Measurements from ENCODE around the gene SLC8B1.

The SLC8B1 gene

GRCh38 chr12:113284751-113285150 is 50.2 kb downstream of the SLC8B1 start:
- DNase-seq, result no peak
- no peak overlapping the region for H3K27ac ChIP-seq (ENCODE audit: insufficient read depth in 1 of 2, low read depth in 1 of 2, low read length in 2 of 2, poor library complexity in 1 of 2, severe bottlenecking in 2 of 2)
- H3K9me3 ChIP-seq (ENCODE audit: control extremely low read depth in 1 of 5, control insufficient read depth in 4 of 5, insufficient read depth in 2 of 5, low read depth in 1 of 5, low read length in 4 of 5), result no peaks in the 10 kb centered on the region
- H3K27me3 ChIP-seq (replicated peaks in 2 of 5; ENCODE audit: control insufficient read depth in 4 of 5, insufficient read depth in 5 of 5, low read length in 4 of 5), result no peaks in the 10 kb centered on the region
- H3K4me1 ChIP-seq (ENCODE audit: control extremely low read depth in 1 of 4, control insufficient read depth in 4 of 4, insufficient read depth in 4 of 4, low read length in 3 of 4), result peaks cover 0 to 11% (median 0%) of the 10 kb centered on the region in 4 experiments
- POLR2A ChIA-PET, result no interaction called here
- CTCF ChIA-PET, result interaction anchor here (1.0 to 1.7 kb wide), 3 partner anchors 27 to 81 kb away, joined by 3 to 4 read pairs (median 4); no protein-coding TSS in a partner anchor
- WGBS (ENCODE audit: insufficient coverage), result 84% methylated on average over 13 of the region's 13 CpGs
- H3K4me3 ChIP-seq (ENCODE audit: control insufficient read depth in 1 of 7, extremely low read depth in 1 of 7, insufficient read depth in 4 of 7, low read depth in 2 of 7, low read length in 6 of 7), result no peak overlapping the region
- peaks cover 0 to 26% (median 15%) of the 10 kb centered on the region in 4 experiments for H3K36me3 ChIP-seq (ENCODE audit: control insufficient read depth in 4 of 4, insufficient read depth in 4 of 4, low read length in 3 of 4)

- Histone ChIP-seq H3K4me1 (ENCODE audit: control extremely low read depth in 1 of 4, control insufficient read depth in 4 of 4, insufficient read depth in 4 of 4, low read length in 3 of 4) (no peaks in the 10 kb centered on the region), H3K4me3 (ENCODE audit: control insufficient read depth in 1 of 7, extremely low read depth in 1 of 7, insufficient read depth in 4 of 7, low read depth in 2 of 7, low read length in 6 of 7) (no peak overlapping the region), H3K36me3 (ENCODE audit: control insufficient read depth in 4 of 4, insufficient read depth in 4 of 4, low read length in 3 of 4) (peaks cover 0 to 33% (median 12%) of the 10 kb centered on the region in 4 experiments), H3K27ac (ENCODE audit: insufficient read depth in 1 of 2, low read depth in 1 of 2, low read length in 2 of 2, poor library complexity in 1 of 2, severe bottlenecking in 2 of 2) (no peak overlapping the region), H3K9me3 (ENCODE audit: control extremely low read depth in 1 of 5, control insufficient read depth in 4 of 5, insufficient read depth in 2 of 5, low read depth in 1 of 5, low read length in 4 of 5) (no peaks in the 10 kb centered on the region), H3K27me3 (replicated peaks in 2 of 5; ENCODE audit: control insufficient read depth in 4 of 5, insufficient read depth in 5 of 5, low read length in 4 of 5) (no peaks in the 10 kb centered on the region)
- ChIA-PET POLR2A (no interaction called here), CTCF (interaction anchor here (1.3 kb wide), 1 partner anchor 21 kb away, joined by 3 read pairs; no protein-coding TSS in a partner anchor)
- WGBS (ENCODE audit: insufficient coverage), result 93% methylated on average over 4 of the region's 5 CpGs
- DNase-seq, result no peak
Observed at GRCh38 chr12:113278633-113279032, 56.3 kb downstream of the SLC8B1 start.

GRCh38 chr12:113278141-113278540 is 56.8 kb downstream of the SLC8B1 start:
- Histone ChIP-seq H3K4me1 (ENCODE audit: control extremely low read depth in 1 of 4, control insufficient read depth in 4 of 4, insufficient read depth in 4 of 4, low read length in 3 of 4) (no peaks in the 10 kb centered on the region), H3K9me3 (ENCODE audit: control extremely low read depth in 1 of 5, control insufficient read depth in 4 of 5, insufficient read depth in 2 of 5, low read depth in 1 of 5, low read length in 4 of 5) (no peaks in the 10 kb centered on the region), H3K4me3 (ENCODE audit: control insufficient read depth in 1 of 7, extremely low read depth in 1 of 7, insufficient read depth in 4 of 7, low read depth in 2 of 7, low read length in 6 of 7) (no peak overlapping the region), H3K36me3 (ENCODE audit: control insufficient read depth in 4 of 4, insufficient read depth in 4 of 4, low read length in 3 of 4) (peaks cover 0 to 38% (median 15%) of the 10 kb centered on the region in 4 experiments), H3K27ac (ENCODE audit: insufficient read depth in 1 of 2, low read depth in 1 of 2, low read length in 2 of 2, poor library complexity in 1 of 2, severe bottlenecking in 2 of 2) (no peak overlapping the region), H3K27me3 (replicated peaks in 2 of 5; ENCODE audit: control insufficient read depth in 4 of 5, insufficient read depth in 5 of 5, low read length in 4 of 5) (no peaks in the 10 kb centered on the region)
- POLR2A ChIA-PET, result no interaction called here
- WGBS (ENCODE audit: insufficient coverage), result 87% methylated on average over 7 of the region's 8 CpGs
- DNase-seq, result no peak
- CTCF ChIA-PET, result interaction anchor here (1.3 kb wide), 1 partner anchor 20 kb away, joined by 3 read pairs; no protein-coding TSS in a partner anchor

GRCh38 chr12:113277511-113277910 is 57.4 kb downstream of the SLC8B1 start:
- Histone ChIP-seq H3K4me1 (ENCODE audit: control extremely low read depth in 1 of 4, control insufficient read depth in 4 of 4, insufficient read depth in 4 of 4, low read length in 3 of 4) (no peaks in the 10 kb centered on the region), H3K27me3 (replicated peaks in 2 of 5; ENCODE audit: control insufficient read depth in 4 of 5, insufficient read depth in 5 of 5, low read length in 4 of 5) (no peaks in the 10 kb centered on the region), H3K9me3 (ENCODE audit: control extremely low read depth in 1 of 5, control insufficient read depth in 4 of 5, insufficient read depth in 2 of 5, low read depth in 1 of 5, low read length in 4 of 5) (no peaks in the 10 kb centered on the region), H3K36me3 (ENCODE audit: control insufficient read depth in 4 of 4, insufficient read depth in 4 of 4, low read length in 3 of 4) (peaks cover 0 to 42% (median 19%) of the 10 kb centered on the region in 4 experiments), H3K27ac (ENCODE audit: insufficient read depth in 1 of 2, low read depth in 1 of 2, low read length in 2 of 2, poor library complexity in 1 of 2, severe bottlenecking in 2 of 2) (no peak overlapping the region), H3K4me3 (ENCODE audit: control insufficient read depth in 1 of 7, extremely low read depth in 1 of 7, insufficient read depth in 4 of 7, low read depth in 2 of 7, low read length in 6 of 7) (no peak overlapping the region)
- ChIA-PET POLR2A (no interaction called here), CTCF (interaction anchor here (1.3 kb wide), 1 partner anchor 20 kb away, joined by 3 read pairs; no protein-coding TSS in a partner anchor)
- DNase-seq, result no peak
- 97% methylated on average over 5 of the region's 5 CpGs for WGBS (ENCODE audit: insufficient coverage)

- CTCF ChIA-PET, result interaction anchor here (1.3 kb wide), 1 partner anchor 19 kb away, joined by 3 read pairs; no protein-coding TSS in a partner anchor
- DNase-seq, result no peak
- H3K27me3 ChIP-seq (replicated peaks in 2 of 5; ENCODE audit: control insufficient read depth in 4 of 5, insufficient read depth in 5 of 5, low read length in 4 of 5), result no peaks in the 10 kb centered on the region
- H3K27ac ChIP-seq (ENCODE audit: insufficient read depth in 1 of 2, low read depth in 1 of 2, low read length in 2 of 2, poor library complexity in 1 of 2, severe bottlenecking in 2 of 2), result no peak overlapping the region
- H3K4me1 ChIP-seq (ENCODE audit: control extremely low read depth in 1 of 4, control insufficient read depth in 4 of 4, insufficient read depth in 4 of 4, low read length in 3 of 4), result peaks cover 0 to 2% (median 1%) of the 10 kb centered on the region in 4 experiments
- POLR2A ChIA-PET, result no interaction called here
- peaks cover 0 to 42% (median 19%) of the 10 kb centered on the region in 4 experiments for H3K36me3 ChIP-seq (ENCODE audit: control insufficient read depth in 4 of 4, insufficient read depth in 4 of 4, low read length in 3 of 4)
- H3K9me3 ChIP-seq (ENCODE audit: control extremely low read depth in 1 of 5, control insufficient read depth in 4 of 5, insufficient read depth in 2 of 5, low read depth in 1 of 5, low read length in 4 of 5), result no peaks in the 10 kb centered on the region
- WGBS (ENCODE audit: insufficient coverage), result 96% methylated on average over 10 of the region's 10 CpGs
- no peak overlapping the region for H3K4me3 ChIP-seq (ENCODE audit: control insufficient read depth in 1 of 7, extremely low read depth in 1 of 7, insufficient read depth in 4 of 7, low read depth in 2 of 7, low read length in 6 of 7)
Observed at GRCh38 chr12:113276946-113277500, 57.9 kb downstream of the SLC8B1 start.

DNA sequence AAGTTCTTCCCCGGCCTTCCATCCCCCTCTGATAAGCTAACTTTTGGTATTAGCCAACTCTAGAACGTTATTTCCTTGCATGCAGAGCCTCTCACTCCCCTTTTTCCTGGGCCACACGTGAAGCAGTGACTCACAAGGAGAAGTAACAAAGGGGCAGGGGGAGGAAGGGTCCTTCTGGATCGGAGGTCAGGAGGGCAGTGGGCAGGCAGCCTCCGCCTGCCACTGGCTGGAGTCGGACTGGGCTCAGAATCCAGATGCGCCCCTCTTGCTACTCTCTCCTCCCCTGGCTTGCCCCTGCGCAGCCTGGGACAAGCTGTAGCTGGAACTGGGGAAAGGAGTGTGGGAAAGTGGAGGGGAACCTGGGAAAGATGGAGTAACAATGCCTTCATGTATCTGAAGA is 58.6 kb downstream of the SLC8B1 start:
- no peaks in the 10 kb centered on the region for H3K27me3 ChIP-seq (replicated peaks in 2 of 5; ENCODE audit: control insufficient read depth in 4 of 5, insufficient read depth in 5 of 5, low read length in 4 of 5)
- peaks cover 0 to 42% (median 19%) of the 10 kb centered on the region in 4 experiments for H3K36me3 ChIP-seq (ENCODE audit: control insufficient read depth in 4 of 4, insufficient read depth in 4 of 4, low read length in 3 of 4)
- no peaks in the 10 kb centered on the region for H3K9me3 ChIP-seq (ENCODE audit: control extremely low read depth in 1 of 5, control insufficient read depth in 4 of 5, insufficient read depth in 2 of 5, low read depth in 1 of 5, low read length in 4 of 5)
- H3K4me3 ChIP-seq (ENCODE audit: control insufficient read depth in 1 of 7, extremely low read depth in 1 of 7, insufficient read depth in 4 of 7, low read depth in 2 of 7, low read length in 6 of 7), result no peak overlapping the region
- WGBS (ENCODE audit: insufficient coverage), result 100% methylated on average over 6 of the region's 8 CpGs
- H3K4me1 ChIP-seq (ENCODE audit: control extremely low read depth in 1 of 4, control insufficient read depth in 4 of 4, insufficient read depth in 4 of 4, low read length in 3 of 4), result peaks cover 0 to 7% (median 4%) of the 10 kb centered on the region in 4 experiments
- ChIA-PET POLR2A (no interaction called here), CTCF (no interaction called here)
- H3K27ac ChIP-seq (ENCODE audit: insufficient read depth in 1 of 2, low read depth in 1 of 2, low read length in 2 of 2, poor library complexity in 1 of 2, severe bottlenecking in 2 of 2), result no peak overlapping the region
- no peak for DNase-seq

DNA sequence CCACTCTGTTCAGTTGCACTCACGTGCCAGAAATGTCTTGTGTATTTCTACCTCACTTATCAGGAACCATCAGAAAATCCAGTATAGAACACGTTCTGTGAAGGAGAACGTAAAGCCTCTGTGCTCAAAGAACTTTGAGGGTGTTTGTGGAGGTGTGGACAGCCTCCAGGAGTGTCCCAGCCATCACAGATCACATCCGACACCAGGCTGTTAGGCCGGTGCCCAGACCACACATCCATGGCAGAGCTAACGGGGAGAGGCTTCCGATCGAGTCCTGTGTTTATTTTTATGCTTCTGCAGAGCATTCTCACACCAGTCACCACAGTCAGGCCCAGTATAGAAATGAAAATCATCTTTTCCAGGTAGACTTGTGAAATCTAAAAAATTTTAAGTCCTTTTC is 60.1 kb downstream of the SLC8B1 start:
- 90% methylated on average over 4 of the region's 8 CpGs for WGBS (ENCODE audit: insufficient coverage)
- CTCF ChIA-PET, result interaction anchor here (0.7 kb wide), 1 partner anchor 37 kb away, joined by 3 read pairs; no protein-coding TSS in a partner anchor
- Histone ChIP-seq H3K9me3 (ENCODE audit: control extremely low read depth in 1 of 5, control insufficient read depth in 4 of 5, insufficient read depth in 2 of 5, low read depth in 1 of 5, low read length in 4 of 5) (no peaks in the 10 kb centered on the region), H3K27ac (ENCODE audit: insufficient read depth in 1 of 2, low read depth in 1 of 2, low read length in 2 of 2, poor library complexity in 1 of 2, severe bottlenecking in 2 of 2) (no peak overlapping the region), H3K27me3 (replicated peaks in 2 of 5; ENCODE audit: control insufficient read depth in 4 of 5, insufficient read depth in 5 of 5, low read length in 4 of 5) (no peaks in the 10 kb centered on the region), H3K4me3 (ENCODE audit: control insufficient read depth in 1 of 7, extremely low read depth in 1 of 7, insufficient read depth in 4 of 7, low read depth in 2 of 7, low read length in 6 of 7) (no peak overlapping the region), H3K4me1 (ENCODE audit: control extremely low read depth in 1 of 4, control insufficient read depth in 4 of 4, insufficient read depth in 4 of 4, low read length in 3 of 4) (peaks cover 0 to 7% (median 4%) of the 10 kb centered on the region in 4 experiments), H3K36me3 (ENCODE audit: control insufficient read depth in 4 of 4, insufficient read depth in 4 of 4, low read length in 3 of 4) (peaks cover 0 to 49% (median 17%) of the 10 kb centered on the region in 4 experiments)
- POLR2A ChIA-PET, result interaction anchor here (0.8 kb wide), 1 partner anchor 44 kb away, joined by 3 read pairs; no protein-coding TSS in a partner anchor
- no peak for DNase-seq
